HT-29 (cell line): Measurements from ENCODE around the gene S100A4. TPM values are rescaled to one million over a fixed set of nuclear protein-coding genes. Genes with fewer than 3 reads are reported as not detected.

Source experiments
- DNase-seq: peaks from one replicate; pipeline ENCODE4 v3.0.0-alpha.2; 2015; ENCODE audit warnings: low spot score
- total RNA-seq: library from RNA; depleted of rRNA; stranded (reverse); fragments of >200 nt; shearing (Covaris generic); gene quantifications from 2 replicates; pipeline ENCODE4 v1.2.3, GENCODE V29; 2014

Gene S100A4
- total RNA-seq, 1 experiment from 2014 or later = 694 TPM

DNA sequence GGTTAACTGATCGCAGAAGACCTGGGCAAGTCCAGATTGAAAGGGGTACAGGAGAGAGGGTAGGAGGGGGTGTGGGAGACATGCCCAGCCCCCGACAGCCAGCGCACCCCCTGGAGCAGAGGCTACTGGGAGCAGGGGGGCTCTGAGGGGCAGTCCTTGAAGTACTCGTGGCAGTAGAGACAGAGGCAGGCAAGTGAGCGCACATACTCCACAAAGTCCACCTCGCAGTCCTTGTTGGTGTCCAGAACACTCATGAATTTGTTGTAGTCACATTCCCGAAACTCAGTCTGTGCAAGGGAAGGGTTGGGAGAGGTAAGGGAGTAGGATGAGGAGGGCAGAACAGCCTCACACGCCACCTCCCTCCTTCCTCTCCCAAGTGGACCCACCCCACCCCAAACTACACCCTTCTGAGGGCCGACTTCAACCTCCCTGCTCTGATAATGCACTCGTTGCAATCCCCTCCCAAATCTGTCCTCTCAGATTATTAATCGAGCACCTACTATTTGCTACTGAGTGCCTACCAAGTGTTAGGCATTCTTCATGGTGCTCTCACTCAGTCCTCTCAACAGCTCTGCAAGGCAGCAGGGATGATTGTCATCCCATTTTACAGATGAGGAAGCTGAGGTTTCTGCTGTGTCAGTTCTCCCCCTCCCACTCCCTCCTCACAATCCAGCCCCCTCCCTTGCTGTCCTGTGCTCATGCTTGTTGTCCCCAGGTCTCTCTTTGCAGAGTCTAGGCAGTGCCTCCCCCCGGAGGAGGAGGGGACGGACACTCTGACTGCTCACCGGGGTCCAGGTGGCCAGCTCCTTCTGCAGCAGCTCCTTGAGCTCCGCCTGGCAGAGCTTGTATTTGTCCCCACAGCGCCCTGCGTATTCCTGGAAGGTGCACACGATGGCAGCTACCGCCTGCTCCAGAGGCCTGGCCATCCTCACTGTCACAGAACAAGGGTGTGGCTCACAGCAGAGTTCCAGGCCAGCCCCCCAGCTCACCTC is 2.2 kb upstream of the S100A4 start:
- no peak for DNase-seq

DNA sequence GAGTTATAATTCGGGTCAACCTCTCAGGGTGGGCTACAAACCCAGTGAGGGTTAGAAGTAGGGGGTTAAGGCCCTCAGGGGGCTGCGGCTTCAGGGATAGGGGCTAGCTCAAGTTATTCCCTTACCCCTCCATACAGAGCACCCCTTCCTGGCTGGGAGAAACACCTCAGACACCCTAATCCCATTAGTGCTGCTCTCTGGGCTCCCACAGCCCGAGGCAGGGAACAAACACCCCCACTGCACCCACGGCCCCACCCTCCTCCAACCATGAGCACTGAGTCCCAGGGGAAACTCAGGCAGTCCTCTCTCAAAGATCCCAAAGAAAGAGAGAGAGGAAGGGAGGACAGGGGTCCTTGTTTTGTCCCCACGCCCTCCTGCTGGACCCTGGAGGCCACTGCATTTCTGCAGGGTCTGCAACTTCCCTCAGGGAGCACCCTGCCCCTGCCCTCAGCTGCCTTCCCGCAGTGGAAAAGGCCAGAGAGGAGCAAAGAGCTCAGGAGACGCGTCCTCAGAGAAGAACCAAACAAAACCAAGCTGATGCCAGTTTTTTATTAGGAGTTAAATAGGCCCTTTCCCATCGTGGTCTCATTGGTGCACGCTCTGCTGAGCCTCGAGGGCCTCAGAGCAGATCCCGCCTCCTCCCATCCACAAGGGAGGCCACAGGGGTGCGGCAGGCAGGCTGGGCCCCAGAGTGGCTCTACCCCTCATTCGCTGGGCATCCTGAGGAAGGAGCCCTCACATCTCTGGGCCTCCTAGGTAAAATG is 1.4 kb upstream of the S100A4 start:
- DNase-seq = no peak

DNA sequence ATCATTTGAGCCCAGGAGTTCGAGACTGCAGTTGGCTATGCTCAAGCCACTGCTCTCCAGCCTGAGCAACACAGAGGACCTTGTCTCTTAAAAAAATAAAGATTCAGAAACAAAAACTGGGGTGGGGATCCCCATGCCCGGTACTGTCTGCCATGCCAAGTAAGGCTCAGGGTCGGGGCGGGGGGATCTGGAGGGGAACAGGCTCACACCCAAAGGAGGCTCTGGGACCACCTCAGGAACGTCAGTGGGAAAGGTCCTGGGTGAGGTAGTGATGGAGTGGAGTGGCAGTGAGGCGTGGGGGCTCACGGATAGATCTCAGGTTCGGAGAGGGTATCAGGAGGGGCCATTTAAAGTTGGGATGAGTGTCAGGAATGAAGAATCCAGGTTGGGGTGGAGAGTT is 765 bp upstream of the S100A4 start:
- no peak for DNase-seq

DNA sequence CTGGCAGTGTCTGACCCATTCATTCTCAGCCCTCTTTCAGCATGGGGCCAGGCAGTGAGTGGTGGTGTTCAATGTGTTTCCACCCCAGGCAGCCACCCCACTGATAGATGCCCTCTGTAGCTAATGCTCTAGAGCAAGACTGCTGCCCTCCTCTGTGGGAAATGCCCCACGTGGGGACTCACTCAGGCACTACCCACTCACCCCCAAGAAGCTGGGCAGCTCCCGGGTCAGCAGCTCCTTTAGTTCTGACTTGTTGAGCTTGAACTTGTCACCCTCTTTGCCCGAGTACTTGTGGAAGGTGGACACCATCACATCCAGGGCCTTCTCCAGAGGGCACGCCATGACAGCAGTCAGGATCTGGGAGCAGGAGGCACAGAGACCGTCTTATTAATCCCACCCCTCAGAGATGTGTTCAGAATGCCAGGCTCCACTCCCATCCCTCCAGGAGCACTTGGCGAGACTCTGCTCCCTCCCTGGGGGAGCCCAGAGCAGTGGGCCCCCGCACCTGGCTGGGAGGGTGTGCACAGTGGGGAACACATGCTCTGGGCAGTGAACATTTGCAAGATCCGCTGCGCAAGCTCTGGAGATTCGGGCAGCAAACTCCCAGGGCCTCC is 1.0 kb downstream of the S100A4 start:
- no peak for DNase-seq

DNA sequence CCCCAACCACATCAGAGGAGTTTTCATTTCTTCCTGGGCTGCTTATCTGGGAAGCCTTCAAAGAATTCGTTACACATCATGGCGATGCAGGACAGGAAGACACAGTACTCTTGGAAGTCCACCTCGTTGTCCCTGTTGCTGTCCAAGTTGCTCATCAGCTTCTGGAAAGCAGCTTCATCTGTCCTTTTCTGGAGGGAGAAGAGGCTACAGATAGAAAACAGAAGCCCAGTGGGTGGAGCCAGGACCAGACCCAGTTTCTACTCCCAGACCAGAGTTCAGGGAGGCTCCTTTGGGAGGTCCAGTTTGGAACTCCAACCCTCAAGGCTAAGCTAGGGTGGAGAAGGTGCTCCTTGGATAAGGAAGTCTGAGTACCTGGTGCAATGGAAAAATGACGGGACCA is 1.9 kb downstream of the S100A4 start:
- no peak for DNase-seq

DNA sequence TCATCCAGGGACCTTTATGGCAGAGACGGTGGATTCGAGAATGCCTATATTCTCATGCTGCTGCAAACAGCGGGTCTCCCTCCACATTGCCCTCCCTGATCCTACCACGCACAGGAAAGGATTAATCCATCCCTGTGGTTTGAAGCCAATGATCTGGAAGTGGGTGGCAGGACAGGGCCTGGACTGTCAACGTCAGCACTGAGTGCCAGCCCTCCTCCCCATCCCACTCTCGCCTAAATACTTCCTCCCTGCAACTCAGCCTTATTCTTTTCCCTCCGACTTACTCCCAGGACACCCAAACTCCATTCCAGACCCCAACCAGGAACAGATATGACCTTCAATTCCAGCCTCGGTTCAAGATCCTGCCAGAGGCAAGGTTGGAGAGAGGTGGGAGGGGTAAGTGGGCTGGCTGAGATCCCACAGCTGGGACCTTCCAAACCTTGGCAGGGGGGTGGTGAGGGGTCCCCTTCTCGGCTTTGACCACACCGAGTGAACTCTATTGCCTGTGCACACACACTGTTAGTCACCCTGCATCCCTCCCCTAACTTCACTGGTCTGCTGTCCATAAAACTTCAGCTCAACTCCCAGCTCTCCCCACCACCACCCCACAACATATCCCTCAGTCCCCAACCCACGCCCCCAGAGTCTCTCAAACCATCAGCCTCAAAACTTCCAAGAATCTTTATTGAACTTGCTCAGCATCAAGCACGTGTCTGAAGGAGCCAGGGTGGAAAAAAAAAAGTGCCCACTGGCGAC is 2.5 kb downstream of the S100A4 start:
- no peak for DNase-seq

DNA sequence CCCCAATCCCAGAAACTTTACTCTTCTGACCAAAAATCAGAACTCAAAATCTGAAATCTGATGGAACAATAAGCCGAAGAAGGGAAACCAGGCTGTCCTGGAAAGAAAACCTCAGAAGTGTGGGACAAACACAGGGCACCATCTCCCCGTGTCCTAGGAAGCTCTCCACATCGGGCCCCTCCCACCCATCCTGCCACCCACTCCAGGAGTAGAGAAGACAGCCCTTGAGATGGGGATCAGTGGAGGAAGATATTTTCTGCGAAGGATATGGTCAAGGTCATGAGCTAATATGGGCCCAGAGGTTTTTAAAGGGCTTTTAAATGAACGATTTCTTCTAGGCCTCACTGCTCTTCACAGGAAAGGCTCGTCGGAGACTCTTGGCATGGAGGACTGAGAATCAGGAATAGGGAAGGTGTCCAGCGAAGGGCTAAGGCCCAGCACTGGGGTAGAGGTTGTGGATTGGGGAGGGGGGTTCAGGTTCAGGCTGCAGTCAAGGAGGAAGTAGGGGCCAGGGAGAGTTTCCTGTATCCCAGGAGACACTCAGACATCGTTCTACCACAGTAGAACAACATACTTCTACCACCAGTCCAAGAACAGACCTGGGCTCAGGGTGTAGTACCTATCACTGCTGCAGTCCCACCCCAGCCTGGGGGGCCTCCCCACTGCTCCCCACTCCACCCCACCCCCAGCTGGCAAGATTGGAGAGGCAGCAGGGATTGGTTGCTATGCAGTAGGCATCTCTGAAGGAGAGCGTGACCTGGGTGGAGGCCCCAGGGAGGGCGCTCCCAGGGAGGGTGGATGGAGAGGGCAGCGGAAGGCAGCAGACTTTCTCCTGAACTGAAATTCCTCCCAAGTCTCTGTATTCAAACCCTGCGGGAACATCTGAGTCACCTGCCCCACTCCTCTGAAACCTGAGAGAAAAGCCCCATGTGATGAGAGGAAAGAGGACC is 3.7 kb downstream of the S100A4 start:
- peak; percentile 72 for DNase-seq

DNA sequence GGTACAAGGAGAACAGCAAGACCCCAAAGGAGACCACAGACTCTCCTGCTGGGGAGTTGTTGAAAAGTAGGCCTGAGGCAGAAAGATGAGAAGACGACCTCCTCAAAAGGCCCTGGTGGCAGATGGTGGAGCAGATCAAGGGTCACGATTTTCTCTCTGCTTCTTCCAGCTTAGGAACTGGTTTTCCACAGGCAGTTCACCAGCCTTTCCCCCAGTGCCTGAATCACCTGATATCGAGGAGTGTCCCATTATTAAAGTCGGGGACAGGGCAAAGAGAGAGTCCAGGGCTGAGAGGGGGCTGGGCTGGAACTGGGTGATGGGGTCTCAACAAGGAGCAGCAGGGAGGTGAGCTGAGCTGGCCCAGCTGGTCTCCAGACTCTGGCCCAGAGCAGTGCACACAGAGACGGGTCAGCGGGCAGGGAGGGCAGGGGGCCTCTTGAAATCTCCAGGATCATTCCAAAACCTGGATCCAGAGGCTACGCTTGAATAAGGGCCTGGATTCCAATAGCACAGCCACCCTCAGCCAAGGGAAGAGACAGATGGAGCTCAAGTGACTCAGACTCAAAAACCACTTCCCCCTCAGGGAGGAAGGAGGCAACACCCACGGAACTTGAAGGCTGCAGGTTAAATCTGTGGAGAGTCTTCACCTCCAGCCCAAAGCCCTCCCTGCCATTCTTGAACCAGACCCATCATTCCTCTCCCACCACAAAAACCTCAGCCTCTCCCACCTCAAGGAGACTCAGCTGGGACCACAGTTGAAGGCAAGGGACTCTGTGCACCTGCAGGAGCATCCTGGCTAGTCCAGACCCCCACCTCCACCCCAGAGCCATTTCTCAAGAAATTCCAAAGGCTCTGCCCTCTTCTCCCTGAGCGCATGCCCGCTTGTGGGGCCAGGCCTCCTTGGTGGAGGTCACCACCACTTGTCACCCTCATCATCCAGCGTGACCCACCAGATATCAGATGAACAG is 4.9 kb downstream of the S100A4 start, which contains the start of gene S100A5:
S100A5 (minus strand) TSS at position 541 of the 968 bp plus-strand sequence. CDS start 743 bp downstream, outside the sequence.
- peak; percentile 73 for DNase-seq

DNA sequence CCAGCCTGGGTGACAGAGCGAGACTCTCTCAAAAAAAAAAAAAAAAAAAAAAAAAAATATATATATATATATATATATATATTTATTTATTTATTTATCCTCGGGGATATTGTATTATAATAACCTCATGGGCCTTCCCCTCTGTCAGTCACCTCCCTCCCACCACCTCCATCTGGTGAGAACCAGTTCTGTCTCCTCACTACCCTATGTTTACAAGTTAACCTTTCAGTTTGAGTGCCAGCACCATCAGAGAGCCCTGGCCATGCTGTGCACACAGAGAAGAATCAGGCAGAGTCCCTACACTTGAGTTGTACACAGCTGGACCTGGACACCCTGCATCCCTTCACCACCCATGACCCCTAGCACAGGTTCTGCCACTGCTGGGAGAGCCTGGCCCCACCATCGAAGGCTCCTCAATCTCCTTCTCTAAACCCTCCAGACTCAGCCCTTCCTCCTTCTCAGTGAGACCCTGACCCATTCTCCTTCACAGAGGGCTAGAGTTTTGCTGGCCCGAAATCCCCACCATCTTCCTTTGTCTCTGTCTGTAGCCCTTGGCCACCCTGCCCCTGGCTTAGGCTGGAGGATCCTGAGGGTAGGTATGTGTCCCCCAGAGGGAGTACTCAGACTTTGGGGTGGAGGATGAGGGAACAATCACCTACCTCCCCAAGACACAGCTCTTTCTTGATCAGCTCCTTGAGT is 6.1 kb downstream of the S100A4 start:
- DNase-seq = peak; percentile 22

DNA sequence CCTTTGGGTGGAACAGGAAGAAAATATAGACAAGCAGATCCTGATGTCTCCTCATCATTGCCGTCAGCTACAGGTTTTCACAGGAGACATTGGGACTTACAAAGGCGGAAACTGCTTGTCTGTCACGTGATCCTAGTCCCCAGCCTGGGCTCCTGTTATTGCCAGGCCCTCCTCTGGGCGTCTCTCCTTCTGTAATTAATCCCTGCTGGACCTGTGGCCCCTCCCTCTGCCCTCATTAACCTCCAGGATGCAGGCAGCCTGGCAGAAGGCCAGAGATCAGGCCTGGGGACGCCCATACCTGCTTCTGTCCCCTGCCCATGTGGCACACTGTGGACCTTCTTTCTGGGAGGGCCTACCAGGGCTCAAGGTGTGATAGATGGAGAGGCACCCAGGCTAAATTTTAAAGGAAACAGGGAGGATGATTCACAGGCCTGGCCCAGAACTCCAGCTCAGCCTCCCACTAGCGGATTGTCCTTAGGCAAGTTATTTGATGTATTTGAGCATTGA is 7.2 kb downstream of the S100A4 start:
- peak; percentile 89 for DNase-seq

DNA sequence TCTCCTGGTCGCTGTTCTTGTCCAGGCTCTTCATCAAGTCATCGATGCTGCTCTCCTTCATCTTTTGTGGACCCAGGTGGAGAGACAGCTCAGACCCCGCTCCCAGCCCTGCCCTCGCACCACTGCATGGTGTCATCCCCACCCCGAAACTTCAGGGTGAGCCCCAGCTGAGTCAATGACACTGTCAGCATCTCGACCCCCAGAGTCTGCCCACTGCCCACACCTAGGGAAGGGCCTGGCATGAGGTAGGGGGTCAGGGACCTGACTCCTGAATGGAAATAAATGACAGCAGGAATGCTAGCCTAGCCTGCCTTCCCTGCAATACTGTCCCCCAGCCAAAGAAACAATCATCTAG is 8.3 kb downstream of the S100A4 start:
- no peak for DNase-seq

DNA sequence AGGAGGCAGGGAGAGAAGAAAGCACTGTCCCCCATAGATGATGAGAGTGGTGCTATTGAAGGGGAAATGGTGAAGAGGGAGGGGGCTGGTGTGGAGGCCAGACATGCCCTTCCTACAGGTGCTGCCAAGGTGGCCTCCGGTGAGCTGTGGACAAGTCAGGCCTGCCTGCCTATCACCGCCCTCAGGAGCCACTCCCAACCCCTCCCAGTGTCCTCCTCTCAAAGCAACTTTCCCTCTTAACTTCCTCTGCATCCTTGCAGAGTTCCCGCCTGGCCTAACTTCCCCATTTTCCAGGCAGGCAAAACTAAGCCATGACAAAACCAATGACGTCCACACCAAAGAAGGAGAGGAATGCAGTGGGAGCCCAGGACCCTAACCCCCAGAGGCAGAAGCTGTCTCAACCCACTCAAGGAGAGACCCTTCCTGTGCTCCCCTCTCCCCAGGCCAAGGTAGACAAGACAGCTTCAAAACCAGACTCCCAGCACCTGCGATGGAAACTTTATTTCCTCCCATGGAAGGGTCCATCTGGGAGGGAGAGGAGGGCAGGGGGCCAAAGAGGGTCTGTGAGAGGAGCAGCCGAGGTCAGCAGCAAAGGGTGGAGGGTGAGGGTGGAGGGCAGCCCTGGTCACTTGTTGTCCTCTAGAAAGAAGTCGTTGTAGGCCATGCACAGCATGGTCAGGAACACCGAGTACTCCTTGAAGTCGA is 8.8 kb downstream of the S100A4 start:
- no peak for DNase-seq

DNA sequence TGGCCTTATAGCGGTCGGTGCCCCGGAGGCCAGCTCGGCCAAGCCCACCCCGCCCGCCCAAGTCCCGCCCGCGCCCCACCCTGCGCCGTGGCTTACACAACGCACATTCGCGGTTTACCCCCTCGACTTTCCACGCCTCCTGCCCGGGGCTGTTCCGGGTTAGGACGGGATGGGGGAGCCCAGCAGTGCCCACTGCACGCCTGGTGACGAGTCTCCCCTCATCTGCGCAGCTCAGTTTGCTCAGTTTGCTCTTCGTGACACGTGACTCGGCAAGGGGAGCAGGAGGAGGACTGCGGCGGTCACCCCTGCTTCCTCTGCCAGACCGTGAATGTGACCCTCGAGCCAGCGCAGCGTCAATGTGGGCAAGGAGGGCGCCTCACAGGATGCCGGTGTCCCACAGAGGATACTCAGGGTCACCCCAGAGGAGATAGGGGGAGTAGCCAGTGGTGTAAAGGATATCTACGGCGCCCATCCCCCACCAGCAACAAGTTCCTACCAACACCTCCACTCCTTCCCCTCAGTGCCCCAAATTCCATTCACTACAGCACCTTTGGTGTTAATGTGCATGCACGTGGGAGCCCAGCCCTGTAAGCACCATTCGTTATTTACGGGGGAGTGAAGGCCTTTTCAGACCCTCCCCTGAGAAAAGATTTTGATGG is 9.5 kb downstream of the S100A4 start:
- peak; percentile 84 for DNase-seq

DNA sequence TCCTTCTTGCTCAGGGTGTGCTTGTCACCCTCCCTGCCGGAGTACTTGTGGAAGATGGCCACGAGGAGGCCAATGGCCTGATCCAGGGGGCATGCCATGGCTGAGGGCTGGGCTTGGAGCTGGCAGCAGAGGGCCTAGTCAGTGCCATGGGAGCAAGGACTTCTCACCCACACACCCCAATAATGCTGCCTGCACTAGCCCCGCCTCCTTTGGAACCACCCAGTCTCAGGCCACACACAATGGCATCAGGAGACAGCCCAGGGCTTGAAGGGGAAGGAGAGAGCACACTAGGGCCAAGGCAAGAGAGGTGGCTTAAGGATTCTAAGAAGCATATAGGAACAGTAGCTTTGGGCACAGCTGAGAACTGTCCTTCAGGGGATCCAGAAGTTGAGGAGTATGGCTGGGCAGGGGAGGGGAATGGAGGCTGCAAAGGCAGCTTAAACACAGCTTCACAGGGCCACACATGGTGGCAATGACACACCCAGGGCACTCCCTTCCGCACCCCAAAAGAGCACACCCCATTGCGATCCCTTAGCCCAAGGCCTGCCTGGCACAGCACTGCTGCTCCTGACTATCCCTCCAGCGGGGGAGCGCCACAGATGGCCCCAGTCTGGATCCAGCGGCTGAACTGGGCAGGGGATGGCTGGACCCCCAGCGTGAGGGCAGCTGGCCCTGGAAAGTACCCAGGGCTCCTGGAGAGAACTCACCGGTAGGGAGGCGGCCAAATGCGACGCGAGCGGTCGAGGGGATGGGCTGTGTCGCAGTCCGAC is 10.2 kb downstream of the S100A4 start, which contains the start of gene S100A6:
S100A6 (minus strand) TSS at position 750 of the 770 bp plus-strand sequence; CDS start at position 98, 652 bp downstream.
- peak; percentile 79 for DNase-seq

DNA sequence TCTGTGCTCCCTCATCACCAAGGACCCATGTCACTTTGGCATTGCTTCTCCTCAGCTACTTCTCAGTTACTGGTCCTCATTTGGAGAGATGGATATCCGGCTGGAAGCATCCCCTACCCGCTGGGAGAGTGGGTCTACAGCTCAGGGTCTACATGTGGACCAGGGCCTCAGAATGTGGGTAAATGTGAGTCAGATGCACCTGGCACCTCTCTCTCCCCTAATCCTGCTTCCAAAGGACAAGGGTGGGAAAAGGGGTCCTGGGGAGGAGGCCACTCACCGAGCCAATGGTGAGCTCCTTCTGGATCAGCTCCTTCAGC is 10.7 kb downstream of the S100A4 start:
- no peak for DNase-seq
